OCI-LY7 (cell line): ENCODE measurements around the gene MTHFD2. TPM values are rescaled to one million over a fixed set of nuclear protein-coding genes. Genes with fewer than 3 reads are reported as not detected.

Experiments
- BruUV-seq: library from RNA; stranded (reverse); fragments of 400-500 nt; replicated peaks from 2 replicates; lab custom pipeline; 2021; lab: Mats Ljungman, UMichigan
- CTCF ChIA-PET: fragments of 300-600 bp; sonication (Branson Sonifier 250); formaldehyde crosslinking; loops from one replicate; lab custom pipeline; 2022; ENCODE audit warnings: antibody characterized with exemption; ENCODE audit not compliant: unreplicated experiment; lab: Charles Lee
- POLR2A ChIA-PET: fragments of 300-600 bp; sonication (Branson Sonifier 250); formaldehyde crosslinking; loops from one replicate; lab custom pipeline; 2022; ENCODE audit warnings: antibody characterized with exemption; lab: Charles Lee
- DNase-seq: peaks from one replicate; pipeline ENCODE4 v3.0.0-alpha.2; 2015; ENCODE audit warnings: low spot score
- H2AFZ ChIP-seq: fragments of 200-600 bp; sonication (generic), shearing (Covaris generic); 2 replicates; pipeline ENCODE4 v1.6.1; 2014; ENCODE audit warnings: mild to moderate bottlenecking, antibody characterized with exemption, low read length, moderate library complexity
- H3K27ac ChIP-seq: fragments of 200-600 bp; sonication (generic); 2 replicates; pipeline ENCODE4 v1.5.1; 2014; ENCODE audit warnings: mixed run types, low read depth, mild to moderate bottlenecking, moderate library complexity, low read length, inconsistent platforms; ENCODE audit not compliant: poor library complexity, severe bottlenecking
- H3K36me3 ChIP-seq: fragments of 200-600 bp; sonication (generic); 2 replicates; pipeline ENCODE4 v1.6.1; 2014; ENCODE audit warnings: mild to moderate bottlenecking, antibody characterized with exemption, low read length, moderate library complexity, mixed read lengths; ENCODE audit not compliant: insufficient read depth
- H3K4me1 ChIP-seq: fragments of 200-600 bp; sonication (generic); 2 replicates; pipeline ENCODE4 v1.5.1; 2014; ENCODE audit warnings: mild to moderate bottlenecking, low read length; ENCODE audit not compliant: insufficient read depth, poor library complexity, severe bottlenecking
- H3K4me2 ChIP-seq: fragments of 200-600 bp; sonication (generic); 2 replicates; pipeline ENCODE4 v1.6.1; 2014; ENCODE audit warnings: mild to moderate bottlenecking, low read length
- H3K4me3 ChIP-seq: fragments of 200-600 bp; sonication (generic); 2 replicates; pipeline ENCODE4 v1.5.1; 2014; ENCODE audit warnings: mild to moderate bottlenecking, low read depth, low read length; ENCODE audit not compliant: poor library complexity, severe bottlenecking
- H3K79me2 ChIP-seq: fragments of 200-600 bp; sonication (generic); 2 replicates; pipeline ENCODE4 v1.6.1; 2016; ENCODE audit warnings: low read depth, mild to moderate bottlenecking, low read length, moderate library complexity, mixed read lengths; ENCODE audit not compliant: insufficient read depth
- H3K9me2 ChIP-seq: fragments of 200-600 bp; sonication (generic); 2 replicates; pipeline ENCODE4 v1.6.1; 2016; ENCODE audit warnings: mild to moderate bottlenecking, low read length, mixed read lengths; ENCODE audit not compliant: insufficient read depth
- H3K9me3 ChIP-seq: fragments of 200-600 bp; sonication (generic); 2 replicates; pipeline ENCODE4 v1.6.1; 2014; ENCODE audit warnings: mild to moderate bottlenecking, mixed run types, low read length, mixed read lengths
- H4K20me1 ChIP-seq: fragments of 200-600 bp; sonication (generic); 2 replicates; pipeline ENCODE4 v1.6.1; 2014; ENCODE audit warnings: mild to moderate bottlenecking, antibody characterized with exemption, low read length, moderate library complexity, mixed read lengths; ENCODE audit not compliant: insufficient read depth
- CTCF ChIP-seq: fragments of 200-600 bp; sonication (generic); conservative IDR thresholded peaks from 2 replicates; pipeline ENCODE4 v1.5.1; 2014; ENCODE audit warnings: mild to moderate bottlenecking, antibody characterized with exemption, low read length, moderate library complexity, mixed read lengths
- EZH2phosphoT487 ChIP-seq: fragments of 200-600 bp; sonication (generic); IDR thresholded peaks from 2 replicates; pipeline ENCODE4 v1.6.1; 2018; ENCODE audit warnings: low read depth, borderline replicate concordance, mild to moderate bottlenecking, mixed run types, antibody characterized with exemption, low read length, moderate library complexity, mixed read lengths
- intact Hi-C: fragments of 100-400 bp; cut with micrococcal nuclease; formaldehyde crosslinking; loops from one replicate; pipeline ENCODE4 v1.10.0; 2022; ENCODE audit not compliant: unreplicated experiment
- total RNA-seq, 2 experiments: library from RNA; depleted of rRNA in 1 of 2; stranded (reverse); fragments of >200 nt in 1 of 2; shearing (Covaris generic) in 1 of 2; gene quantifications; 2 replicates each; pipeline ENCODE4 v1.2.3, GENCODE V29; 2014 to 2022

The MTHFD2 gene
- total RNA-seq, 2 experiments from 2014 or later, result 220 to 365 TPM

- H3K4me2 ChIP-seq, result no peak overlapping the region
- TF ChIP-seq CTCF, result no peak; the same call in 1 of the 2 replicates
- TF ChIP-seq EZH2phosphoT487, result no peak
- H3K27ac ChIP-seq, result no peak overlapping the region
- ChIA-PET POLR2A (no interaction called here), CTCF (no interaction called here)
- no peaks in the 10 kb centered on the region for H3K4me1 ChIP-seq
- no peak overlapping the region for H3K4me3 ChIP-seq
- intact Hi-C loops, result no loop called here
- DNase-seq, result no peak
- no peak overlapping the region for H2AFZ ChIP-seq
- BruUV-seq, result no TSS peak
- H3K36me3 ChIP-seq, result no peaks in the 10 kb centered on the region
- H3K9me3 ChIP-seq, result no peaks in the 10 kb centered on the region
- H3K9me2 ChIP-seq, result no peaks in the 10 kb centered on the region
- no peaks in the 10 kb centered on the region for H3K79me2 ChIP-seq
- no peaks in the 10 kb centered on the region for H4K20me1 ChIP-seq
Measured at GRCh38 chr2:74232426-74232825, 34.0 kb downstream of the MTHFD2 start.

- POLR2A ChIA-PET, result no interaction called here
- CTCF ChIA-PET, result no interaction called here
- no TSS peak for BruUV-seq
- H3K9me2 ChIP-seq, result no peaks in the 10 kb centered on the region
- H3K4me3 ChIP-seq, result no peak overlapping the region
- H3K79me2 ChIP-seq, result no peaks in the 10 kb centered on the region
- no peaks in the 10 kb centered on the region for H3K9me3 ChIP-seq
- no peaks in the 10 kb centered on the region for H3K4me1 ChIP-seq
- no peaks in the 10 kb centered on the region for H4K20me1 ChIP-seq
- no peak overlapping the region for H3K27ac ChIP-seq
- intact Hi-C loops, result no loop called here
- no peak for DNase-seq
- H2AFZ ChIP-seq, result no peak overlapping the region
- no peaks in the 10 kb centered on the region for H3K36me3 ChIP-seq
- TF ChIP-seq CTCF (no peak), EZH2phosphoT487 (no peak)
- no peak overlapping the region for H3K4me2 ChIP-seq
Measured at GRCh38 chr2:74233648-74234047, 35.2 kb downstream of the MTHFD2 start.

- BruUV-seq, result no TSS peak
- Histone ChIP-seq H3K4me3 (no peak overlapping the region), H3K9me3 (no peaks in the 10 kb centered on the region), H3K79me2 (no peaks in the 10 kb centered on the region), H4K20me1 (no peaks in the 10 kb centered on the region), H3K4me2 (no peak overlapping the region), H3K9me2 (no peaks in the 10 kb centered on the region), H3K27ac (no peak overlapping the region), H3K36me3 (no peaks in the 10 kb centered on the region), H2AFZ (no peak overlapping the region), H3K4me1 (no peaks in the 10 kb centered on the region)
- no peak for DNase-seq
- POLR2A ChIA-PET, result interaction anchor here (1.0 kb wide), 1 partner anchor 208 kb away, joined by 3 read pairs; no protein-coding TSS in a partner anchor
- intact Hi-C loops, result no loop called here
- CTCF ChIA-PET, result no interaction called here
- TF ChIP-seq EZH2phosphoT487, result no peak
- no peak for TF ChIP-seq CTCF
Measured at GRCh38 chr2:74235041-74235440, 36.6 kb downstream of the MTHFD2 start.
